PFSK-1 (cell line): ENCODE measurements around the gene C3orf52.

Source experiments
- POLR2AphosphoS5 ChIP-seq: IDR thresholded peaks from 2 replicates; pipeline ENCODE4 v1.6.1; 2012; ENCODE audit warnings: low read depth, mild to moderate bottlenecking, control low read depth, low read length, moderate library complexity
- REST ChIP-seq, 2 experiments: IDR thresholded peaks; 2 replicates each; pipeline versions ENCODE4 v1.6.1 to v1.8.0; 2011 to 2012; ENCODE audit warnings: low read depth in 2 of 2, low read length in 2 of 2, control low read depth in 1 of 2, inconsistent platforms in 1 of 2, mild to moderate bottlenecking in 1 of 2, moderate library complexity in 1 of 2; ENCODE audit not compliant: insufficient read depth in 1 of 2
- TAF1 ChIP-seq: IDR thresholded peaks from 2 replicates; pipeline ENCODE4 v1.6.1; 2012; ENCODE audit warnings: low read length, control low read depth, borderline replicate concordance; ENCODE audit not compliant: insufficient read depth

DNA sequence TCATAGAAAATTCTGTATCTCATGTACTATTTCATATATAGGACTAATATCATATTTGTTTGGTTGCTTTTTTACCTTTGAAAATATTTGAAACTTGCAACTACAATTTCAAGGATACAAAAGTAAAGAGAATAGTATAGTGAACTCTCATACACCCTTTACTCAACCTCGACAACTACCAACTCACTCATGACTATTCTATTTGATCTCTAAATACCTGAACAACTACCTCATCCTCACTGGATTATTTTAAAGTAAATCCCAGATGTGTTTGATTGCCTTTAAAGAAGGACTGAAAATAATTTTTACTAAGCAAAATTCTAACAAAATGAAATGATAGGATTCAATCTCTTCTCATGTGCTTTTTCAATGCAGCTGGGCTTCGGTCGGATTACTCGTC is 39.6 kb upstream of the C3orf52 start:
- TF ChIP-seq REST (IDR thresholded peaks at IDR 0.05; ENCODE audit: insufficient read depth in 1 of 2, low read depth in 2 of 2, low read length in 2 of 2): no peak
- TF ChIP-seq TAF1: no peak
- TF ChIP-seq POLR2AphosphoS5: no peak
